MG63 (cell line): ENCODE measurements around the gene CALML6. TPM values are rescaled to one million over a fixed set of nuclear protein-coding genes. Genes with fewer than 3 reads are reported as not detected.

ENCODE experiments used
- DNase-seq: peaks from one replicate; pipeline ENCODE4 v3.0.0-alpha.2; 2020
- H3K27me3 ChIP-seq: fragments of 250-450 bp; sonication (Bioruptor Pico); 2 replicates; pipeline ENCODE4 v1.5.1; 2020; ENCODE audit warnings: mild to moderate bottlenecking, moderate library complexity
- H3K36me3 ChIP-seq: fragments of 250-450 bp; sonication (Bioruptor Pico); 2 replicates; pipeline ENCODE4 v1.5.1; 2020; ENCODE audit warnings: mild to moderate bottlenecking, moderate library complexity
- H3K4me3 ChIP-seq: fragments of 250-450 bp; sonication (Bioruptor Pico); 2 replicates; pipeline ENCODE4 v1.5.1; 2020; ENCODE audit warnings: mild to moderate bottlenecking, moderate library complexity
- H3K9me3 ChIP-seq: fragments of 250-450 bp; sonication (Bioruptor Pico); 2 replicates; pipeline ENCODE4 v1.5.1; 2020; ENCODE audit warnings: mild to moderate bottlenecking, moderate library complexity
- total RNA-seq: library from RNA; depleted of rRNA; stranded (reverse); fragments of >200 nt; shearing (Covaris generic); gene quantifications from 2 replicates; pipeline ENCODE4 v1.2.3, GENCODE V29; 2014; ENCODE audit warnings: low replicate concordance

Gene CALML6
- total RNA-seq, 1 experiment from 2014 or later = not detected

- DNase-seq = no peak
- Histone ChIP-seq H3K27me3 (no peaks in the 10 kb centered on the region), H3K9me3 (no peaks in the 10 kb centered on the region), H3K4me3 (no peak overlapping the region), H3K36me3 (no peaks in the 10 kb centered on the region)
Observed at GRCh38 chr1:1900883-1901640, 14.0 kb upstream of the CALML6 start.

DNA sequence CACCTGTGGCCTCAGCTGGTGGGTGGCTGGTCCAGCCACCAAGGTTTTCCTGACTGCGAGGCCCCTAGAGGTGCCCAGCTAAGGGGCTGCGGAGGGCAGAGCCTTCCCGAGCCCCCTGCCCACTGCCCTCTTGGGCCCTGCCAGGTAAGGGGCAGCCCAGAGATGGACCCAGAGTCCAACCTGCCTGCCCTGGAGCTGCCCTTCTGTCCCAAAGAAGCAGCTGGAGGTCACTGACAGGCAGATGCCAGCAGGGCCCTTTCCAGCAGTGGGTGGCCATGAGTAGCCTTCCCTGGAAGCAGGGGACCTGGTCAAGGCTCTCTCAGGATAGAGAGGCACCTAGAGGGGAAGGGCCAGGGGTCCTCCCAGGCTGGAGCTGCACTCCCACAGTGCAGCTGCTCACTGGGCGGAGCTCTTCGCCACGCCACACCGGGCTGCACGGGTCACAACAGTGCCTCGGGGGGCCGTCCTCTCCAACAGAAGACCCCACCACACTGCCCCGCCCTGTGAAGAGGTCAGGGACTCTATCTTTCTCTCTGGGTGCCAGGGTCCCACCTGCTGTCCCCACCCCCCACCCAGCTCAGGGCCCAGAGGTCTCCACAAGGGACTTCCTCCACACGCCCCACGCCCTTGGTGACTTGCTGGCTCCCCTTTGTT, 13.3 kb upstream of the CALML6 start:
- H3K27me3 ChIP-seq = no peaks in the 10 kb centered on the region
- no peak overlapping the region for H3K4me3 ChIP-seq
- DNase-seq = no peak
- no peaks in the 10 kb centered on the region for H3K9me3 ChIP-seq
- no peaks in the 10 kb centered on the region for H3K36me3 ChIP-seq

DNA sequence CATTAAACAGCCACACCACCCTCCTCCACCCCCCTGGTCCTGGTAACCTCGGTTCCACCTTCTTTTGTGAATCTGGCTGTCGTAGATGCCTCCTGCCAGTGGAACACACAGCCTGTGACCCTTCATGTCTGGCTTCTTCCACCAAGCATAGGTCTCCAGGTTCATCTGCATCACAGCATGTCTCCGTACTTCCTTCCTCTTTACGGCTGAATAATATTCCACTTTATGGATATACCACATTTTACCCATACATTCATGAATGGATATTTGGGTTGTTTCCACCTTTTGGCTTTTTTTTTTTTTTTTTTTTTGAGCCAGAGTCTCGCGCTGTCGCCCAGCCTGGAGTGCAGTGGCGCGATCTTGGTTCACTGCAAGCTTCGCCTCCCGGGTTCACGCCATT, 11.8 kb upstream of the CALML6 start:
- Histone ChIP-seq H3K27me3 (no peaks in the 10 kb centered on the region), H3K4me3 (no peak overlapping the region), H3K36me3 (no peaks in the 10 kb centered on the region), H3K9me3 (no peaks in the 10 kb centered on the region)
- no peak for DNase-seq

DNA sequence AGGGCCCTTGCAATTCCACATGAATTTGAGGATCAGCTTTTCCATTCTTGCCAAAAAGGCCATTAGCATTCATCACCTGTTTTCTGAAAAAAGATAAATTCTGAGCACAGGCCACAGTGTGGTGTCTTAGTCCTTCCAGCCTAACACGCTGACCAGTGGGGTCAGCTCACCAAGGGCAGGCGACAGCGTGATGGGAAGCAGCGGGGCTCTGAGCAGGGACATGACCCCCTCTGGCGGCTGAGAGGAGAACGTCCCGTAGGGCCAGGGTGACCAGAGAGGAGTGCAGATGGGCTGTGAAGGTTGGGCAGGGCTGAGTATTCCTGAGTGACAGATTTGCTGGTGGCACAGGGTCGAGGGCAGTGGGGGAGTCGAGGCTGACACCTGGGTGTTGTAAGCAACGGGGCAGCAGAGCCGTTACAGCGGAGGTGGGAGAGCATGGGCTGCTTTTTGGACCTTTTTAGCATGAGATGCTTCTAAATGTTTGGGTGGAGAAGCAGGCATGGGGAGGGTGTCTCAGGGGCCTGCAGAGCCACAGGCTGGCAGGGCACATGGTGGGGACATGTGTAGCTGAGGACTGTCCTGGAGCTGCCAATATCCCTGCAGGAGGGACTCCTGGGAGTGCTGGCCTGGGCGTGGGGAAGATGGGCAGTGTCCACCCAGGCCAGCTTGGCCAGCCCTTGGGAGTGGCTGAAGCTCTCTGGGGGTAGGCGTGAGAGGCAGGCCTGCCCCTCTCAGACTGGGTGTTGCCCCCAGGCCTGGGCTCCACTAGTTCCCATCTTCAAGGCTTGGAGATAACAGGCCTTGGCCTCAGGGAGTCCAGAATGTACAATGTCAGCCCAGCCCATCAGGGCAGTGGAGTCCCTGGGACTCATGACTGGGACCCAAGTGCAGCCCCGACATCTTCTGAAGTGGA, 8.6 kb upstream of the CALML6 start:
- DNase-seq = peak; percentile 75
- H3K4me3 ChIP-seq = no peak overlapping the region
- H3K36me3 ChIP-seq = no peaks in the 10 kb centered on the region
- H3K9me3 ChIP-seq = no peaks in the 10 kb centered on the region
- no peaks in the 10 kb centered on the region for H3K27me3 ChIP-seq

GRCh38 chr1:1907098-1907736, 7.8 kb upstream of the CALML6 start:
- Histone ChIP-seq H3K4me3 (no peak overlapping the region), H3K9me3 (no peaks in the 10 kb centered on the region), H3K36me3 (no peaks in the 10 kb centered on the region), H3K27me3 (no peaks in the 10 kb centered on the region)
- no peak for DNase-seq

DNA sequence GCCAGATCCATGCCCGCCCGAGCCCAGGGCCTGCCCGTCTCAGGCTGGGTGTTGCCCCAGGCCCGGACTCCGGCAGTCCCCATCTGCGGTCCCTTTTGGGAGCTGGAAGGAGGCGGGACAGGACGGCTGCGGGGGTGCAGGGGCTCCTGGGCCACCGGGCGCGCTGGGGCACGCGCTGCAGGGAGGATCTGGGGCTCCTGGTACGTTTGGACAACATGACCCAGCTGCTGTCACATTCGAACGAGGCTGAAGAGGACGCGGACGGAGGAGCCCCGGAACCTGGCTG, 6.6 kb upstream of the CALML6 start:
- peak; percentile 22 for DNase-seq
- Histone ChIP-seq H3K27me3 (no peaks in the 10 kb centered on the region), H3K9me3 (no peaks in the 10 kb centered on the region), H3K4me3 (peak overlapping the region; percentile 60), H3K36me3 (no peaks in the 10 kb centered on the region)

GRCh38 chr1:1910033-1910465, 5.0 kb upstream of the CALML6 start:
- no peak overlapping the region; the same call in none of the 2 replicates for H3K4me3 ChIP-seq
- H3K27me3 ChIP-seq = no peaks in the 10 kb centered on the region
- H3K9me3 ChIP-seq = no peaks in the 10 kb centered on the region
- no peaks in the 10 kb centered on the region for H3K36me3 ChIP-seq
- DNase-seq = no peak

DNA sequence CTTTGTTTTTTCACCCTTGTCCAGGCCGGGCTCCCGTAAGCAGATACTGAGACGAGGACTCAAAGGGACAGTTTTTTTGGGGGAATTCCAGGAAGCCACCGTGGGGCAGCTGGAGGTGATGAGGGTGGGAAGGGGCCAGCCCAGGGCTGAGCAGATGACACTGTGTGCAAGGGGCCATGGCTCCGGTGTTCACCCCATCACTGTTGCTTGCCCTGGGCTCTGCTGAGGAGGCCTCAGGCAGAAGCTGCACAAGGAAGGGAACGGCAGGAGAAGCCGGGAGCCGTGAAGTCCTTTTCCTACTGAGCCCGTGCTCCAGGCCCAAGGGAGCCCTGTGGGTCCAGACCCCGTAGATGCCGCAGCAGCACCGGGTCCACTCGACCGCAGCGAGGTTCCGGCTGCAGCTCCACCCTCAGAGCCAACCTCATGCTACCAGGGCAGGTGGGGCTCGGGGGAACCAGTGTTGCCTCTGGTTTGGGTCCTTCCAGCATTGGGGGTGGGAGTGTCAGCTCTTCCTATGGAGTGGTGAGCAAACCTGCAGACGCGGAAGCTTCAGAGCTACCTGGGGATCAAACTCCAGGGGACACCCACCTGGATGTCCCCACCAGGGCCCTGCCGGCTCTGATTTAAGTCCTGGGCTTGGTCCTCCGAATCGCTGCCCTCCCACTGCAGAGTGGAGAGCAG, 4.3 kb upstream of the CALML6 start:
- DNase-seq = no peak
- no peaks in the 10 kb centered on the region for H3K9me3 ChIP-seq
- H3K4me3 ChIP-seq = no peak overlapping the region
- no peaks in the 10 kb centered on the region for H3K36me3 ChIP-seq
- H3K27me3 ChIP-seq = no peaks in the 10 kb centered on the region

DNA sequence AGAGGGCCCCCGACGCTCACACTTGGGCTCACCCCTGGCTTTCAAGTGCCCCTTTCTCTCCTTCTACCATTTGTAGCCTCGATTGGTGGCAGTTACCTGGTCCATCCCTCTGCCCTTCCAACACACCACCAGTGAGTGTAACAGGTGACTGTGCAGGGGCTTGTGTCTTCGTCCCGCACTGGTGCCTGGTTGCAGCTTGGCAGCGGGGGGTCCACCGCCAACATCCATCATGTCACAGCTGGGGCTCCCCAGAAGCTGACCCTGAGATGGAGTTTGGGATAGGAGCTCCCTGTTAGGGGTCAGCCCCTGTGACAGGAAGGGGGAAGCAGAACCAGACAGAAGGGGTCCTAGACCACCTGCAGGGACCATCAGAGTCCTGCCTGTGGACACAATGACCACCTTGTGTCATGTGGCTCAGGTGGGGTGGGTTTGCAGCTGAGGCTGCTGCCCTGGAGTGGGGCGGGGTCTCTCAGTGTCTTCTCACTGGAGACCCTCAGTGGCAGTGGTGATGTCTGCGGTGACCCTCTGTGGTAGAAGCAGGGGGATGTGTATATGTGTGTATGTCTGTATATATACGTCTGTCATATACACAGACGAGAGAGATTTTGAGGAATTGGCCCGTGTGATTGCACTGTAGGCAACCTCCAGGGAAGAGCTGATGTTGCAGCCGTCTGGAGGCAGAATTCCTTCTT, 3.6 kb upstream of the CALML6 start:
- DNase-seq = no peak
- Histone ChIP-seq H3K27me3 (no peaks in the 10 kb centered on the region), H3K4me3 (no peak overlapping the region), H3K9me3 (no peaks in the 10 kb centered on the region), H3K36me3 (no peaks in the 10 kb centered on the region)

DNA sequence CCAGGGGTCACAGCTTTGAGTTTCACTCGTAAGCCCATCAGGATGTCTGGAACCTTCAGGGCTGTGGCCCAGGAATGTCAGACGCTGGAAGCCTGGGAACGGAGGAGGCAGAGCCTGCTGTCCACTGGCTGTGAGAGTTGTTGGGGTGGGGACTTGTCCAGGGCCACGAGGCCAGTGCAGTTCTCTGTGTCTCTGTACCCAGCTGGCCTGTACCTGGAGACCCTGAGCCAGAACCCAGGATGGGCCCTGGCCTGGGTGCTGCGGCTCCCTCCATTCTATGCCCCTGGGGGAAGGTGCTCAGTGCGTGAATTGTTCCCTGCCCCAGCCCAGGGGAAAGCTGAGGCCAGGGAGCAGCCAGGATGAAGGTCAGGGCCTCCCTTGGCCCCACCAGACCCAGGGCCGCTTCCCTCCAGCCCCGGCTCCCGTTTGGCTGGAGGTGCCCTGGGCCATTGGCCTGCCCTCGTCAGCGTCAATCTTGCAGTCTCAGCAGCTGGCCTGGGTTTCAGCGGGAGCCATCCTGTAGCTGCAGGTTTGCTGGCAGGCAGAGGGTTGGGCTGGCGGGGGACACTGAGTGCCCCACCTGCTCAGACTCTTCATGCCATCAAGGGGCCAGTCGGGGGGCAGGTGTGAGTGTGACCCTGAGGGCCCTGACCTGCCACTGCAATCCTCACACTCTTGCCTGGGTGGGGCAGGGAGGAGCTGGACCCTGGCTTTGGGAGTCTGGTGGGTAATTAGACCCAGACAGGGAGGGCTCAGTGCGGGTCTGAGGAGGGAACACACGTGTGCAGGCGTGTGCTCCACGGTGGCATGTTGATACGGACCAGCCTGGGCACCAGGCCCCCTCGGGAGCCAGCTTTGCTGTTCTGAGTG, 724 bp upstream of the CALML6 start:
- Histone ChIP-seq H3K4me3 (no peak overlapping the region), H3K36me3 (no peaks in the 10 kb centered on the region), H3K9me3 (no peaks in the 10 kb centered on the region), H3K27me3 (no peaks in the 10 kb centered on the region)
- no peak for DNase-seq

- DNase-seq = no peak
- H3K27me3 ChIP-seq = no peaks in the 10 kb centered on the region
- no peaks in the 10 kb centered on the region for H3K9me3 ChIP-seq
- no peak overlapping the region for H3K4me3 ChIP-seq
- H3K36me3 ChIP-seq = no peaks in the 10 kb centered on the region
Observed at GRCh38 chr1:1915911-1916840, 1.1 kb downstream of the CALML6 start.

GRCh38 chr1:1916851-1917251, 1.8 kb downstream of the CALML6 start:
- H3K4me3 ChIP-seq = no peak overlapping the region
- no peak for DNase-seq
- H3K36me3 ChIP-seq = no peaks in the 10 kb centered on the region
- no peaks in the 10 kb centered on the region for H3K27me3 ChIP-seq
- no peaks in the 10 kb centered on the region for H3K9me3 ChIP-seq

DNA sequence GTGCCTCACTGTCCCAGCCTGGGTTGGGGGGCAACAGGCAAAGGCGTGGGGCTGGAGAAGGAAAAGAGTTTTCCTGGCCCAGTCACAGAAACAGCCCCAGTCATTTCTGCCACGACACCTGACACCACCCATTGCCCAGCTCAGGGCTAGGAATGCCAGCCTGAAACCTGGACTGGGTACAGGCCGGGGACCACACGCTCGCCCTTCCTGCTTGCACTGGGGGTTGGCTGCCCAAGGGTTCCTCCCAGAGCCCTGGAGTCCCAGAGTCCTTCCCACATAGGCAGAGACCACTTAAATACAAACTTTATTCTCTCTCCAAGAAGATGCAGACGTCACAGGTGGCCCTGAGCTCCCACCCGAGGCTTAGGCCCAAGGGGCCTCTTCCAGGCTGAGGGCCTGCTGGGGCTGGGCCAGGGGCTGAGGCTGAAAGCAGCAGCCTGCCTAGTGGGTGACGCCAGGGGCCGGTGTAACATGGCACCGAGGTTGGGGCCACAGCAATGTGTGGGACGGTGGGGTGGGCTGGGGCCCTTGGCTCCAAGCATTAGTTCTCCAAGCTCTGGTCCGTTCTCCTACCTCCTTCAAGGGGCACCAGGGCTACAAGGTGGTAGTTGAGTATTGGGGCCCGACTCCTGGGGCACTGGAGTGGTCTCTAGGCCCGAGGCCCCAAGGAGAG, 2.4 kb downstream of the CALML6 start:
- H3K9me3 ChIP-seq = no peaks in the 10 kb centered on the region
- no peaks in the 10 kb centered on the region for H3K36me3 ChIP-seq
- no peak overlapping the region for H3K4me3 ChIP-seq
- no peaks in the 10 kb centered on the region for H3K27me3 ChIP-seq
- DNase-seq = no peak
